ENCODE results near the gene TMIE.
"Not testable (repeated sequence)": the region's sequence is repeated elsewhere in the genome, so short reads cannot be mapped to it uniquely, and the experiment has no call there.

TMIE gene

GRCh38 chr3:46736006-46736872 lies 35.0 kb downstream of the TMIE start:
- no peak for TF ChIP-seq CTCF (IDR thresholded peaks at IDR 0.05; ENCODE audit: insufficient read depth, low read depth, low read length, missing control alignments)
- no peak for DNase-seq (ENCODE audit: low read depth)
- no peak overlapping the region for H3K4me3 ChIP-seq (ENCODE audit: low read depth, low read length)

- no peak for DNase-seq (ENCODE audit: low read depth)
- no peak for TF ChIP-seq CTCF (IDR thresholded peaks at IDR 0.05; ENCODE audit: insufficient read depth, low read depth, low read length, missing control alignments)
- no peak overlapping the region for H3K4me3 ChIP-seq (ENCODE audit: low read depth, low read length)
Measured at GRCh38 chr3:46737329-46737731, 36.1 kb downstream of the TMIE start.

GRCh38 chr3:46739565-46739964 lies 38.4 kb downstream of the TMIE start:
- H3K4me3 ChIP-seq (ENCODE audit: low read depth, low read length); DNase-seq (ENCODE audit: low read depth): not testable (repeated sequence)

- TF ChIP-seq CTCF (IDR thresholded peaks at IDR 0.05; ENCODE audit: insufficient read depth, low read depth, low read length, missing control alignments) = no peak
- no peak overlapping the region for H3K4me3 ChIP-seq (ENCODE audit: low read depth, low read length)
- no peak for DNase-seq (ENCODE audit: low read depth)
Measured at GRCh38 chr3:46742992-46743585, 41.9 kb downstream of the TMIE start.

GRCh38 chr3:46746711-46747110 lies 45.5 kb downstream of the TMIE start:
- no peak for TF ChIP-seq CTCF (IDR thresholded peaks at IDR 0.05; ENCODE audit: insufficient read depth, low read depth, low read length, missing control alignments)
- no peak overlapping the region for H3K4me3 ChIP-seq (ENCODE audit: low read depth, low read length)
- DNase-seq (ENCODE audit: low read depth) = peak; percentile 15

- no peak for TF ChIP-seq CTCF (IDR thresholded peaks at IDR 0.05; ENCODE audit: insufficient read depth, low read depth, low read length, missing control alignments)
- H3K4me3 ChIP-seq (ENCODE audit: low read depth, low read length) = no peak overlapping the region
- DNase-seq (ENCODE audit: low read depth) = no peak
Measured at GRCh38 chr3:46748170-46748569, 47.0 kb downstream of the TMIE start.

- no peak for DNase-seq (ENCODE audit: low read depth)
- TF ChIP-seq CTCF (IDR thresholded peaks at IDR 0.05; ENCODE audit: insufficient read depth, low read depth, low read length, missing control alignments) = no peak
- H3K4me3 ChIP-seq (ENCODE audit: low read depth, low read length) = no peak overlapping the region
Measured at GRCh38 chr3:46749129-46749528, 47.9 kb downstream of the TMIE start.
